GM12874 (cell line): ENCODE measurements around the gene NACAD.

Source experiments
- CTCF ChIP-seq: IDR thresholded peaks from 2 replicates; pipeline ENCODE4 v1.5.1; 2011; ENCODE audit warnings: low read depth, mild to moderate bottlenecking, control low read depth, low read length, moderate library complexity; ENCODE audit not compliant: insufficient read depth

The NACAD gene

GRCh38 chr7:45092931-45093235, 4.1 kb upstream of the NACAD start:
- no peak for TF ChIP-seq CTCF

GRCh38 chr7:45092100-45092930, 3.5 kb upstream of the NACAD start:
- no peak for TF ChIP-seq CTCF

GRCh38 chr7:45089341-45089891, 647 bp upstream of the NACAD start:
- TF ChIP-seq CTCF = no peak

GRCh38 chr7:45088146-45088701, 545 bp downstream of the NACAD start:
- TF ChIP-seq CTCF = no peak

DNA sequence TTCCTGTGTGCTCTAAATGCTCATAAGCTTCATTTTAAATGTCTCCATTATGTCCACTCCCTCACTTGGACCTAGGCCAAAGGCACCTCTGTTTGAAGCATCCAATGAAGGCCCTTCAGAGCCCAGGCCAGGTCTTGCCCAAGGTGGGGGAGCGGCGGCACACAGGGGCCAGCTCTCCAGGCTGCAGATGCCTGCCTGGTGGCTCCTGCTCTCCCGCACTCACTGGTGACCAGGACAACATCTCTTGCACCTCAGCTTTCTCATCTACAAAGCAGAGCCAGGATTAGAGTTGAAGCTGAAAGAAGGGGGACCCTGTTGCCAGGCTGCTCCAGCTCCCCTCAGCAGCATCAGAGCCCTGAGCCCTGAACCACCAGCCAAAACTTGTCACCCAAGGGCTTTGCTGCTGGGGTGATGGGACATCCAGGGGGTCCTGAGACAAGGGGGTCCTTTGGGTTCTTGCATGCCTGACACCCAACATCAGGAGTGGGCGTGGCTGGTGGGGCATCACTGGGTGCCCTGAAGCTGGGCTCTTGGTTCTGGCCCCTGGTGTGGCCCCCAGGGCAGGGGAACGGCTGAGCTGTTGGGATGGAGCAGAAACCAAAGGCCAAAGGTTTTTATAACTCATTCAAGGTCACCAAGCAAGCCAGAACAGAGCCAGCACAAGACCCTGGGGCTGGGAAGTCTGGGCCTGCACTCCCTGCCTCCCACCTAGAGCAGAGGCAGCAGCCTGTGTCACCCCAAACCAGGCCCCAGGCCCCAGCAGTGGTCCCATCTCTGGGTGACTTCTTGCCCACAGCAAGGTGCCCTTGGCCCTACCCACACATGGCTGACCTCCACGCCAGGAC, 1.2 kb downstream of the NACAD start:
- no peak for TF ChIP-seq CTCF

DNA sequence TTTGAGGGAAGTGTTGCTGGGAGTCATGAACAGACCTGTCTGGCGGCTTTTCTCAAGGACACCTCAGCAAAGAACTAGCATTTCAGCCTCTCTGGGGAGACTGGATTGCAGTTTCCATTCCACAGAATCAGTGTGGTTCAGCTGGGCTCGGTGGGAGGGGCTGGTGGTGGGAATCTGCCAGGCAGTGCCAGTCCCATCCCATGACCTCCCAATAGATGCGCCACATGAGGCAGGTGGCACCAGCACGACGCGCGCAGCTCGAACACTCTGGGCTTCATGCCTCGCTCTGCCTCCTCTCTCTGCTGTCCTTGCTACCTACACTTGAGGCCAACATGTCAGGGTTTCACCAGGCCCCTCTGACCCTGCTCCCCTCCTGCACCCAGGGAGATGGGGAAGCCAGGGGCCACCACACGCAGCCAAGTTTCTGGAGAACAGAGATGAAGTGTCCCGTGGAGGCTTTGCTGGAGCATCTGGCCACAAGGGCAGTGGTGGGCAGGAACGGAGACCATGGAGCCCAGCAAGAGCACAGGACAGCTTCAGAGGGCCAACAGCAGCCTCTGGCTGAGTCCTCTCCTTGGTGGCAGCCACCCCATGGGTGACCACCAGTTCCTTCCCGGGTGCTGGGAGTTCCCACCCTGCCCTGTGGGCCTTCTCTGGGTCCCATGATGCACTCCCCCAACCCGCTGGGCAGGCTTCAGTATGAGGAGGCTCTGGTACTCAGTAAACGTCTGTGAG, 2.3 kb downstream of the NACAD start:
- no peak for TF ChIP-seq CTCF
